Muscle layer of duodenum (tissue), 2 donors: ENCODE results near the gene TFAP2C.

Experiments used
- H3K27ac ChIP-seq: one replicate; pipeline ENCODE4 v1.7.0; 2013; ENCODE audit warnings: mild to moderate bottlenecking, low read length
- H3K27me3 ChIP-seq: one replicate; pipeline ENCODE4 v1.7.0; 2013; ENCODE audit warnings: low read depth, mild to moderate bottlenecking, control low read depth, low read length
- H3K36me3 ChIP-seq, 2 donors: one replicate each; pipeline ENCODE4 v1.7.0; 2013; ENCODE audit warnings: low read length in 2 of 2, control low read depth in 1 of 2, mild to moderate bottlenecking in 1 of 2; ENCODE audit not compliant: insufficient read depth in 2 of 2, control insufficient read depth in 1 of 2
- H3K4me1 ChIP-seq, 2 donors: one replicate each; pipeline ENCODE4 v1.7.0; 2013; ENCODE audit warnings: low read length in 2 of 2, mild to moderate bottlenecking in 2 of 2, control low read depth in 1 of 2, moderate library complexity in 1 of 2; ENCODE audit not compliant: insufficient read depth in 2 of 2, control insufficient read depth in 1 of 2
- H3K4me3 ChIP-seq, 2 donors: one replicate each; pipeline ENCODE4 v1.7.0; 2013; ENCODE audit warnings: low read length in 2 of 2, low read depth in 1 of 2, mild to moderate bottlenecking in 1 of 2
- H3K9me3 ChIP-seq, 2 donors: one replicate each; pipeline ENCODE4 v1.7.0; 2013; ENCODE audit warnings: low read length in 2 of 2, control low read depth in 1 of 2, mild to moderate bottlenecking in 1 of 2; ENCODE audit not compliant: control insufficient read depth in 1 of 2
- donor health status: healthy.

The TFAP2C gene

GRCh38 chr20:56630506-56631317 lies 1.6 kb downstream of the TFAP2C start:
- peaks cover 58% of the 10 kb centered on the region for H3K27me3 ChIP-seq
- no peak overlapping the region for H3K27ac ChIP-seq
- no peaks in the 10 kb centered on the region for H3K36me3 ChIP-seq
- no peaks in the 10 kb centered on the region for H3K9me3 ChIP-seq
- peak overlapping the region in 1 of 2 donors; percentile 73 for H3K4me3 ChIP-seq
- peaks cover 3 to 54% of the 10 kb centered on the region in 2 donors for H3K4me1 ChIP-seq

DNA sequence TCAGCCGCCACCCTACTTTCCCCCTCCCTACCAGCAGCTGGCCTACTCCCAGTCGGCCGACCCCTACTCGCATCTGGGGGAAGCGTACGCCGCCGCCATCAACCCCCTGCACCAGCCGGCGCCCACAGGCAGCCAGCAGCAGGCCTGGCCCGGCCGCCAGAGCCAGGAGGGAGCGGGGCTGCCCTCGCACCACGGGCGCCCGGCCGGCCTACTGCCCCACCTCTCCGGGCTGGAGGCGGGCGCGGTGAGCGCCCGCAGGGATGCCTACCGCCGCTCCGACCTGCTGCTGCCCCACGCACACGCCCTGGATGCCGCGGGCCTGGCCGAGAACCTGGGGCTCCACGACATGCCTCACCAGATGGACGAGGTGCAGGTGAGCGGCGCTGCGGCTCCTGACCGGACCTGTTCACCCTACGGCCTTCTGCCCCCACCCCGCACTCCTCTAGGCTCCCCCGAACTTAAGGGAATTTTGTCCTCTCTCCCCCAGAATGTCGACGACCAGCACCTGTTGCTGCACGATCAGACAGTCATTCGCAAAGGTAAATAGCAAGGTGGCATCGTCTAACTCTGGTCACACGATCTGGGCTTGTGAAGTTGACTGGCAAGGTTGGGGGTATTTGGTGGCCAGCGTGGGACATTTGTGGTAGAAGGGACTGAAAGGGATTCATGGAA lies 2.3 kb downstream of the TFAP2C start:
- Histone ChIP-seq H3K27me3 (peaks cover 51% of the 10 kb centered on the region), H3K4me3 (peak overlapping the region in 1 of 2 donors; percentile 73), H3K4me1 (peaks cover 3 to 51% of the 10 kb centered on the region in 2 donors)

DNA sequence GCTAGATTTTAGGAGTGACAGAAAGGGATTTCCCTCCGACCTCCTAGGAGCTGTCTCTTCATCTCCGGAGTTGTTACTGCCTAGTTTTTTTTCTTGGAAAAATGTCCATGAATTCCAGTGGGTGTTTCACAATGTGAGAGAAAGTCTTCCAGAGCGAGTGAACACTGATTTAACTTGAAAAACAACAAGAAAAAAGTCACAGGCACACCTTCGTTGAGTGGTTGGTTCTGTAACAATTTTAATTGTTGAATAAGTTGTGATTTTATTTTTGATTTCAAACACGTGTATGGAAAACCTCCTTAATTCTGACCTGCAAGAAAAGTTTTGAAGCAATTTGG lies 2.9 kb downstream of the TFAP2C start:
- Histone ChIP-seq H3K27ac (no peak overlapping the region), H3K36me3 (no peaks in the 10 kb centered on the region), H3K27me3 (peaks cover 51% of the 10 kb centered on the region), H3K4me3 (no peak overlapping the region), H3K9me3 (no peaks in the 10 kb centered on the region), H3K4me1 (peaks cover 3 to 46% of the 10 kb centered on the region in 2 donors)

More for the DNA sequence above, 2.3 kb downstream of the TFAP2C start:
- Histone ChIP-seq H3K36me3 (no peaks in the 10 kb centered on the region), H3K9me3 (no peaks in the 10 kb centered on the region), H3K27ac (no peak overlapping the region)

GRCh38 chr20:56634307-56634706 lies 5.2 kb downstream of the TFAP2C start:
- Histone ChIP-seq H3K36me3 (no peaks in the 10 kb centered on the region), H3K27ac (no peak overlapping the region), H3K9me3 (no peaks in the 10 kb centered on the region), H3K27me3 (peaks cover 32% of the 10 kb centered on the region), H3K4me1 (peaks cover 3 to 22% of the 10 kb centered on the region in 2 donors), H3K4me3 (no peak overlapping the region)

GRCh38 chr20:56634735-56635385 lies 5.8 kb downstream of the TFAP2C start:
- peaks cover 27% of the 10 kb centered on the region for H3K27me3 ChIP-seq
- H3K9me3 ChIP-seq, result no peaks in the 10 kb centered on the region
- H3K4me1 ChIP-seq, result peaks cover 0 to 17% of the 10 kb centered on the region in 2 donors
- no peak overlapping the region for H3K4me3 ChIP-seq
- H3K27ac ChIP-seq, result no peak overlapping the region
- H3K36me3 ChIP-seq, result no peaks in the 10 kb centered on the region

GRCh38 chr20:56636716-56637115 lies 7.6 kb downstream of the TFAP2C start:
- Histone ChIP-seq H3K4me3 (no peak overlapping the region), H3K36me3 (no peaks in the 10 kb centered on the region), H3K27me3 (peaks cover 12% of the 10 kb centered on the region), H3K27ac (no peak overlapping the region), H3K4me1 (no peaks in the 10 kb centered on the region), H3K9me3 (no peaks in the 10 kb centered on the region)

GRCh38 chr20:56637576-56637975 lies 8.5 kb downstream of the TFAP2C start:
- H3K27ac ChIP-seq, result no peak overlapping the region
- no peak overlapping the region for H3K4me3 ChIP-seq
- H3K4me1 ChIP-seq, result no peaks in the 10 kb centered on the region
- H3K9me3 ChIP-seq, result no peaks in the 10 kb centered on the region
- peaks cover 5% of the 10 kb centered on the region for H3K27me3 ChIP-seq
- H3K36me3 ChIP-seq, result no peaks in the 10 kb centered on the region

DNA sequence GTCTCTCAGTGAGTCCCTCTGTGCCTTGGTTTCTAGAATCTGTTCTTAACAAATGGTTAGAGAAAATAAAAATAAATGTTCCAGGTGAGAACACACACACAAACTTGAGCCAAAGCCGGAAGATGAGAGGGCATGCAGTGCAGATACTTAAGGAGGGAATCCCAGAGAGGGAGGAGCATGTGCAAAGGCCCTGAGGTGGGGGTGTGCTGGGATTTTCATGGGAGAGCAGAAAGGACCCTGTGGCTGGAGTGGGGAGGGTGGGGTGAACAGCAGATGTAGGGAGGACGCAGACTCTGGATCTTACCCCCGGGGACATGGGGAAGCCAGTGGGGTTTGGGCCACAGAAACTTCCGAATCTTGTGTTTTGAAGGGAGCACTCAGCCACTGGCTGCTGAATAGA lies 17.5 kb downstream of the TFAP2C start:
- Histone ChIP-seq H3K4me3 (no peak overlapping the region), H3K9me3 (no peaks in the 10 kb centered on the region), H3K27ac (no peak overlapping the region), H3K36me3 (no peaks in the 10 kb centered on the region), H3K4me1 (no peaks in the 10 kb centered on the region), H3K27me3 (no peaks in the 10 kb centered on the region)

GRCh38 chr20:56653211-56653610 lies 24.1 kb downstream of the TFAP2C start:
- no peaks in the 10 kb centered on the region for H3K27me3 ChIP-seq
- no peak overlapping the region for H3K4me3 ChIP-seq
- H3K4me1 ChIP-seq, result no peaks in the 10 kb centered on the region
- no peaks in the 10 kb centered on the region for H3K36me3 ChIP-seq
- no peaks in the 10 kb centered on the region for H3K9me3 ChIP-seq
- no peak overlapping the region for H3K27ac ChIP-seq

DNA sequence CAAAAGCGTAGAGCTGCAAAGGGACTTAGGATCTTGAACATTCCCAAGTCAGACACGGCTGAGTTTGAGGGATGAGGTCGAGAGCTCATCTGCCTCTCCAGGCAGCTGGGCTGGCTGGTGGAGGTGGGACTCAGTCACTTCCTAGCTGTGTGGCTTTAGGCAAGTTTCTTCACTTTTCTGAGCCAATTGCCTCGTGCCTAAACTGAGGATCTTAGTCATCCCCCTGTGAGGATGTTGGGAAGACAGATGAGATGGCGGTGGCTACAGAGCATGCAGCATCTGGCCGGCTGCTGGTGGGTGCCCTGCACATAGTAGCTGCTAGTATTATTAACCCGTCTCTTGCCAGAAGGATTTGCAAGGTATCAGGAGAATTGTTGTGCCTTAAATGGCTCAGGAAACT lies 27.5 kb downstream of the TFAP2C start:
- Histone ChIP-seq H3K27me3 (no peaks in the 10 kb centered on the region), H3K4me3 (no peak overlapping the region), H3K27ac (no peak overlapping the region), H3K9me3 (no peaks in the 10 kb centered on the region), H3K4me1 (no peaks in the 10 kb centered on the region), H3K36me3 (no peaks in the 10 kb centered on the region)

DNA sequence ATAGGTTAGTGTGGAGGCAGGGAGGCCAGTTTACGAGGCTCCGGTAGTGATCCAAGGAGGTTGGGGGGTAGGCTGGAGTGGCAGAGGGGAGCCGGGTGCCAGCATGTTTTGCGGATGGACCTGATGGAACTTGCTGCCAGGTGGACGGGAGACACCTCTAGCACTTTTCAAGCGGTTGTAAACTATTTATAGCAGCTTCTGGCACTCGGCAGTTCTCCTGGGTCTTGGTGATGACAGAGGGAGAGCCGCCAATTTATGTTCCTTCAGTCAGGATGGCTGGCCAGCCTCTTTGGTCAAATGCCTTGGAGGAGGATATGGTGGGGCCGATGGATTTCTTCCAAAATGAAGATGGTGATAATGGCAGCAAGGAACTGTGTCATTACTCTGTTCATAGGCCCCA lies 28.8 kb downstream of the TFAP2C start:
- H3K27me3 ChIP-seq, result no peaks in the 10 kb centered on the region
- no peaks in the 10 kb centered on the region for H3K9me3 ChIP-seq
- no peak overlapping the region for H3K27ac ChIP-seq
- H3K36me3 ChIP-seq, result no peaks in the 10 kb centered on the region
- H3K4me3 ChIP-seq, result no peak overlapping the region
- no peaks in the 10 kb centered on the region for H3K4me1 ChIP-seq
